A549 (cell line): Measurements from ENCODE around the gene HSD17B10. TPM values are rescaled to one million over a fixed set of nuclear protein-coding genes. Genes with fewer than 3 reads are reported as not detected.

Source experiments
- ATAC-seq, 2 experiments: fragments of 200-7000 bp in 1 of 2; fragments of >200 bp in 1 of 2; cut with Nextera tagmentation in 1 of 2; cut with Tn5 transposase in 1 of 2; 3 replicates each; pipeline versions ENCODE4 v1.8.0 to v1.9.1; 2018 to 2020; ENCODE audit warnings: mild to moderate bottlenecking in 1 of 2, moderate library complexity in 1 of 2
- CTCF ChIA-PET: fragments of 300-600 bp; sonication (Branson Sonifier 250); formaldehyde crosslinking; extraction: SDS; loops from one replicate; lab custom pipeline; 2021; ENCODE audit warnings: antibody characterized with exemption, inconsistent platforms; lab: Yijun Ruan, JAX
- POLR2A ChIA-PET: fragments of 350-600 bp; formaldehyde crosslinking; extraction: SDS; loops from one replicate; lab custom pipeline; 2021; ENCODE audit warnings: antibody characterized with exemption, inconsistent platforms; lab: Yijun Ruan, JAX
- DNase-seq, 2 experiments: peaks; one replicate each; pipeline versions ENCODE4 v3.0.0 to v3.0.0-alpha.2; 2011 to 2016; ENCODE audit warnings: low read depth in 1 of 2, low spot score in 1 of 2
- FAIRE-seq: peaks from 2 replicates; lab custom pipeline; 2011; peaks lifted over from hg19 to GRCh38; lab: Jason Lieb, UNC
- H3K27ac ChIP-seq, 2 experiments: fragments of >200 bp; sonication (Bioruptor Twin); formaldehyde crosslinking; 3 replicates each; pipeline ENCODE4 v1.5.1; 2016 to 2017
- H3K4me1 ChIP-seq: fragments of >200 bp; sonication (Bioruptor Twin); formaldehyde crosslinking; 3 replicates; pipeline ENCODE4 v1.6.1; 2016
- H3K4me2 ChIP-seq: fragments of >200 bp; sonication (Bioruptor Twin); formaldehyde crosslinking; 3 replicates; pipeline ENCODE4 v1.6.1; 2016
- H3K4me3 ChIP-seq: fragments of >200 bp; sonication (Bioruptor Twin); formaldehyde crosslinking; 3 replicates; pipeline ENCODE4 v1.5.1; 2016
- H3K9me3 ChIP-seq: fragments of >200 bp; sonication (Bioruptor Twin); formaldehyde crosslinking; 3 replicates; pipeline ENCODE4 v1.6.1; 2016
- BCL3 ChIP-seq: fragments of >200 bp; sonication (Bioruptor Twin); formaldehyde crosslinking; IDR thresholded peaks from 3 replicates; pipeline ENCODE4 v1.6.1; 2016
- CBX8 ChIP-seq: fragments of 200-600 bp; sonication (generic); IDR thresholded peaks from 2 replicates; pipeline ENCODE4 v1.6.1; 2016
- EHF ChIP-seq: fragments of 250-450 bp; sonication (Bioruptor Pico); IDR thresholded peaks from 2 replicates; pipeline ENCODE4 v1.5.0; 2020; ENCODE audit warnings: mild to moderate bottlenecking
- EP300 ChIP-seq, 2 experiments: fragments of >200 bp; sonication (Bioruptor Twin); formaldehyde crosslinking; IDR thresholded peaks; 2 replicates in 1 of 2; 3 replicates in 1 of 2; pipeline ENCODE4 v1.6.1; 2016 to 2017
- FOSB ChIP-seq: fragments of 250-450 bp; sonication (Bioruptor Pico); IDR thresholded peaks from 2 replicates; pipeline ENCODE4 v1.5.0; 2020; ENCODE audit warnings: mild to moderate bottlenecking, moderate library complexity
- GATA3 ChIP-seq: IDR thresholded peaks from 2 replicates; pipeline ENCODE4 v1.6.1; 2012; ENCODE audit warnings: borderline replicate concordance
- HDAC2 ChIP-seq: fragments of 200-600 bp; sonication (generic); IDR thresholded peaks from 2 replicates; pipeline ENCODE4 v1.6.1; 2016
- HOXB5 ChIP-seq: fragments of 250-450 bp; sonication (Bioruptor Pico); IDR thresholded peaks from 2 replicates; pipeline ENCODE4 v1.5.0; 2020; ENCODE audit warnings: mild to moderate bottlenecking, moderate library complexity
- JUNB ChIP-seq: fragments of >200 bp; sonication (Bioruptor Twin); formaldehyde crosslinking; IDR thresholded peaks from 2 replicates; pipeline ENCODE4 v1.6.1; 2016
- KDM1A ChIP-seq: fragments of 200-600 bp; sonication (generic); IDR thresholded peaks from 2 replicates; pipeline ENCODE4 v1.6.1; 2016; ENCODE audit warnings: low read depth, mild to moderate bottlenecking
- KDM5A ChIP-seq: fragments of 200-600 bp; sonication (generic); IDR thresholded peaks from 2 replicates; pipeline ENCODE4 v1.6.1; 2016; ENCODE audit warnings: antibody characterized with exemption, mild to moderate bottlenecking
- MYC ChIP-seq: IDR thresholded peaks from 2 replicates; pipeline ENCODE4 v1.6.1; 2012; ENCODE audit warnings: mild to moderate bottlenecking, inconsistent platforms, low read length, improper control_type of control experiment, borderline replicate concordance
- PHF8 ChIP-seq: fragments of 200-600 bp; sonication (generic); IDR thresholded peaks from 2 replicates; pipeline ENCODE4 v1.6.1; 2016; ENCODE audit warnings: low read depth, mild to moderate bottlenecking, antibody characterized with exemption, moderate library complexity, borderline replicate concordance
- POLR2A ChIP-seq: IDR thresholded peaks from 2 replicates; pipeline ENCODE4 v1.6.1; 2012; ENCODE audit warnings: mild to moderate bottlenecking, low read length
- RCOR1 ChIP-seq: fragments of 150-350 bp; IDR thresholded peaks from 2 replicates; pipeline ENCODE4 v1.6.1; 2014; ENCODE audit warnings: antibody characterized with exemption, low read length, low read depth
- RFX5 ChIP-seq: fragments of 450-650 bp; IDR thresholded peaks from 2 replicates; pipeline ENCODE4 v1.7.1; 2014; ENCODE audit warnings: antibody characterized with exemption, mild to moderate bottlenecking, moderate library complexity
- RNF2 ChIP-seq: fragments of 200-600 bp; sonication (generic); IDR thresholded peaks from 2 replicates; pipeline ENCODE4 v1.6.1; 2016; ENCODE audit warnings: low read depth, mild to moderate bottlenecking, antibody characterized with exemption, moderate library complexity, borderline replicate concordance
- SMC3 ChIP-seq: fragments of >200 bp; sonication (Bioruptor Twin); formaldehyde crosslinking; IDR thresholded peaks from 3 replicates; pipeline ENCODE4 v1.6.1; 2018; ENCODE audit warnings: inconsistent platforms
- TP53 ChIP-seq: fragments of 250-450 bp; sonication (Bioruptor Pico); IDR thresholded peaks from 2 replicates; pipeline ENCODE4 v1.5.0; 2021; ENCODE audit warnings: mild to moderate bottlenecking, moderate library complexity
- WGBS: methylation state at CpG from one replicate; pipeline ENCODE4 v1.1.6; 2017; ENCODE audit errors: missing lambda C conversion rate; 5-methylcytosine and 5-hydroxymethylcytosine counted together
- polyA plus RNA-seq, 4 experiments: library from polyadenylated mRNA; depleted of rRNA in 3 of 4; stranded (reverse); fragments of >200 nt; fragmentation: RNase III in 1 of 4; extraction: RNeasy Plus Mini Kit Qiagen cat#74134 plus additional on column Dnase treatment in 1 of 4; gene quantifications; 2 replicates in 3 of 4; 3 replicates in 1 of 4; pipeline ENCODE4 v1.2.3, GENCODE V29; 2011 to 2017
- TF ChIP-seq, protein P1 (sequence below): IDR thresholded peaks from 2 replicates; pipeline ENCODE4 v1.6.1; 2012
- TF ChIP-seq, protein P2 (sequence below): fragments of >200 bp; sonication (Bioruptor Twin); formaldehyde crosslinking; IDR thresholded peaks from 2 replicates; pipeline ENCODE4 v1.6.1; 2016
- TF ChIP-seq, protein P3 (sequence below): fragments of 450-650 bp; IDR thresholded peaks from 2 replicates; pipeline ENCODE4 v1.6.1; 2014; ENCODE audit warnings: antibody characterized with exemption

HSD17B10 gene
- polyA plus RNA-seq, 2 of the 4 experiments (the other 2 are of a cell fraction): 139 to 147 TPM

DNA sequence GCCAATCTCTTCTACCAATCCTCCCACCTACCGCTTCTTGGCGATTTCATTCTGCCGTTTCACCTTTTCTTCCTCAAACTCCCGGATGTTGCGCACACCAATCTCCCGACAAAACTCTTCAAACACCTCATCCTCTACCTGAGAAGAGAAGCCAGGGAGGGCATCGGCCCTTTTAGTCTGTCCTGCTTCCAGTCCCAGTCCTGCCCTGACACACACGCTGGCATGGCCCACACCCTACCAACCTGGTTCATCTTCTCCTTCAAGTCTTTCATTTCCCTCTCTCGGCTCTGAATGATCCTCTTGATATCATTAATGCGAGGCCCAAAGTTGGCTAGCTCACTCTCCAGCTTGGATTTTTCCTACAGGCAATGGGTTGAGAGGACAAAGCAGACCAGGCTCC is 30.6 kb downstream of the HSD17B10 start:
- CTCF ChIA-PET: interaction anchor here (0.9 to 2.0 kb wide), 4 partner anchors 10 to 78 kb away, joined by 3 to 6 read pairs (median 4); no protein-coding TSS in a partner anchor
- 97% methylated on average over 10 of the region's 10 CpGs for WGBS
- TF ChIP-seq KDM5A (no peak), TP53 (CRISPR knock-in tag) (no peak), RCOR1 (no peak)
- TF ChIP-seq, all 56 proteins: peak for 0
- no peaks in the 10 kb centered on the region for H3K4me1 ChIP-seq
- DNase-seq (no peak), FAIRE-seq (no peak), ATAC-seq (no peak; a peak in 1 of 6 replicates)
- H3K27ac ChIP-seq: no peak overlapping the region
- no peaks in the 10 kb centered on the region for H3K9me3 ChIP-seq
- no peak overlapping the region for H3K4me3 ChIP-seq
- POLR2A ChIA-PET: no interaction called here
- no peak overlapping the region for H3K4me2 ChIP-seq

DNA sequence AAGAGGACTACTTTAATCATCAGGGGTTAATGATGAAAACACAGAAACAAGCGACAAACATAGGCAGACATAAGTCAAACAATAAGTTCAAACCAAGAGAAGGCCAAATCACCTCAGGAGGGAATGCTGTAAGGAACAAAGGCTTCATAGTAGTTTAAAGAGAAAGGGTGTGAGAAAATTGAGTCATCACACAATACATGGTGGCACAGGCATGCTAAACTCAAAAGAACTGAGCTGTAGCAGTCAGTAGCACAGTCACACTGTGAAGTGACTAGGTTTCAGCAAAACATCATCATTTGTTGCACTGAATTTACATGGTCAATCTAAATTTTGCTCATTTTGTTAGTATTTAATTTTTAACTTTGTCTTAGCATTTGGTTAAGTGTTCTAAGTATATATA is 36.0 kb downstream of the HSD17B10 start:
- Histone ChIP-seq H3K27ac (no peak overlapping the region), H3K4me3 (no peak overlapping the region), H3K4me2 (no peak overlapping the region), H3K4me1 (no peaks in the 10 kb centered on the region), H3K9me3 (no peaks in the 10 kb centered on the region)
- ChIA-PET CTCF (no interaction called here), POLR2A (no interaction called here)
- 91% methylated on average over 1 of the region's 1 CpG for WGBS
- ATAC-seq (no peak), DNase-seq (no peak), FAIRE-seq (no peak)
- no peak for TF ChIP-seq TP53 (CRISPR knock-in tag)
- TF ChIP-seq KDM5A: no peak

GRCh38 chrX:53395605-53396298 is 38.4 kb downstream of the HSD17B10 start:
- POLR2A ChIA-PET: no interaction called here
- no peak overlapping the region for H3K4me3 ChIP-seq
- TF ChIP-seq JUNB (no peak), RFX5 (no peak), HOXB5 (CRISPR knock-in tag) (no peak)
- TF ChIP-seq, protein P1, sequence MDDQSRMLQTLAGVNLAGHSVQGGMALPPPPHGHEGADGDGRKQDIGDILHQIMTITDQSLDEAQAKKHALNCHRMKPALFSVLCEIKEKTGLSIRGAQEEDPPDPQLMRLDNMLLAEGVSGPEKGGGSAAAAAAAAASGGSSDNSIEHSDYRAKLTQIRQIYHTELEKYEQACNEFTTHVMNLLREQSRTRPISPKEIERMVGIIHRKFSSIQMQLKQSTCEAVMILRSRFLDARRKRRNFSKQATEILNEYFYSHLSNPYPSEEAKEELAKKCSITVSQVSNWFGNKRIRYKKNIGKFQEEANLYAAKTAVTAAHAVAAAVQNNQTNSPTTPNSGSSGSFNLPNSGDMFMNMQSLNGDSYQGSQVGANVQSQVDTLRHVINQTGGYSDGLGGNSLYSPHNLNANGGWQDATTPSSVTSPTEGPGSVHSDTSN: no peak
- TF ChIP-seq, protein P2, sequence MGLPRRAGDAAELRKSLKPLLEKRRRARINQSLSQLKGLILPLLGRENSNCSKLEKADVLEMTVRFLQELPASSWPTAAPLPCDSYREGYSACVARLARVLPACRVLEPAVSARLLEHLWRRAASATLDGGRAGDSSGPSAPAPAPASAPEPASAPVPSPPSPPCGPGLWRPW: no peak
- TF ChIP-seq, protein P3, sequence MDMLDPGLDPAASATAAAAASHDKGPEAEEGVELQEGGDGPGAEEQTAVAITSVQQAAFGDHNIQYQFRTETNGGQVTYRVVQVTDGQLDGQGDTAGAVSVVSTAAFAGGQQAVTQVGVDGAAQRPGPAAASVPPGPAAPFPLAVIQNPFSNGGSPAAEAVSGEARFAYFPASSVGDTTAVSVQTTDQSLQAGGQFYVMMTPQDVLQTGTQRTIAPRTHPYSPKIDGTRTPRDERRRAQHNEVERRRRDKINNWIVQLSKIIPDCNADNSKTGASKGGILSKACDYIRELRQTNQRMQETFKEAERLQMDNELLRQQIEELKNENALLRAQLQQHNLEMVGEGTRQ: no peak
- TF ChIP-seq, all 56 proteins: peak for 0
- no peak for FAIRE-seq
- no peak overlapping the region for H3K4me2 ChIP-seq
- peak; percentile 63 to 78; a peak in 5 of 6 replicates for ATAC-seq
- H3K9me3 ChIP-seq: no peaks in the 10 kb centered on the region
- no peaks in the 10 kb centered on the region for H3K4me1 ChIP-seq
- DNase-seq: no peak
- H3K27ac ChIP-seq: no peak overlapping the region
- CTCF ChIA-PET: interaction anchor here (0.6 to 0.7 kb wide), 2 partner anchors 10 to 22 kb away, joined by 3 read pairs; no protein-coding TSS in a partner anchor
- WGBS: 87% methylated on average over 2 of the region's 2 CpGs

DNA sequence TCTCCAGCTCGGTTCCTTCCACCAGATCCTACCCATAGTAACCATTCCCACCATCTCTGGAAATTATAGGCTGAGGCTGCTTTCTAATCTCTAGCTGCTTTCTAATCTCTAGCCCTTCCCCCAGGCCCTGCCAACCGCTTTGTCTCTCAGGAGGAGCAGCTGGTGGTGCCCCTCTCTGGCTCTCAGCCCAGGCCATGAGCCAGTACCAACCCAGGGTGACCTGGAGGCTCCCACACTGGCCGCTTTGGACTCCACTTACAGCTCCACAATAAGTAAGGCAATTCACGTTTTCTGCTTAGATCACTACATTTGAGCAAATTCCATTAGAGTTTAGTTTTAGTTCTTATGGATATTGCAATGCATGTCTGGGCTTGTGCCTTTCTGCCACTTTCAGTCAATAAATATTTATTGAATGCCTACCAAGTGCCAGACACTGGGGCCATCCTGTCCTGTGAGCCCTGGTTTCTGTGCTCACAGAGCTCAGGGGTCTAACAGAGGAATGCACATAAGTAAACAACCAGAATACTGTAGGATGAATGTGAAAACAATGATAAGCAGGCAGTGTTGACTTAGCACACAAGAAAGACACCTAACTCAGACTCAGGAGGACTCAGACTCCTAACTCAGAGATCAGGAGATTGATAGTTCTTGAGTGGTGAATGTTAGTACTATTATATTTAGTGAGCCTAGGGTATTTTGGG is 50.6 kb downstream of the HSD17B10 start:
- Histone ChIP-seq H3K4me1 (0 out of 3 replicates have a peak, but pooled peaks cover 9% of the 10 kb centered on the region), H3K9me3 (no peaks in the 10 kb centered on the region), H3K4me3 (no peak overlapping the region), H3K4me2 (no peak overlapping the region), H3K27ac (peak overlapping the region in 1 of 2 experiments; percentile 52; a peak in 2 of 6 replicates)
- FAIRE-seq (peak; percentile 13), DNase-seq (no peak), ATAC-seq (no peak)
- WGBS: 94% methylated on average over 4 of the region's 4 CpGs
- no peak for TF ChIP-seq CBX8
- no peak for TF ChIP-seq PHF8
- TF ChIP-seq SMC3: no peak
- no peak for TF ChIP-seq EP300 (IDR thresholded peaks at IDR 0.05)
- TF ChIP-seq RNF2: no peak
- TF ChIP-seq POLR2A: no peak
- no peak for TF ChIP-seq FOSB (CRISPR knock-in tag)
- TF ChIP-seq HDAC2: no peak
- TF ChIP-seq RFX5: no peak
- TF ChIP-seq KDM1A: no peak
- TF ChIP-seq BCL3: no peak
- no peak for TF ChIP-seq GATA3
- TF ChIP-seq EHF (CRISPR knock-in tag): no peak
- no peak for TF ChIP-seq MYC
- ChIA-PET POLR2A (no interaction called here), CTCF (interaction anchor here (1.5 to 1.6 kb wide), 2 partner anchors 9 to 62 kb away, joined by 3 to 4 read pairs; no protein-coding TSS in a partner anchor)
